Activated CD4-positive, alpha-beta T cell treated with anti-CD3 and anti-CD28 coated beads, Interleukin-10, Interleukin-2, amounts not matched to agents 100 ng/mL and 50 ng/mL, durations not matched to agents 16 hours and 8 hours (primary cell): ENCODE results near the gene MAZ.

ENCODE experiments used
- DNase-seq: peaks from one replicate; pipeline ENCODE4 v3.0.0-alpha.2; 2020

MAZ gene

GRCh38 chr16:29858149-29858849, 52.0 kb downstream of the MAZ start:
- no peak for DNase-seq

GRCh38 chr16:29858974-29859373, 52.6 kb downstream of the MAZ start:
- no peak for DNase-seq

GRCh38 chr16:29860218-29860617, 53.9 kb downstream of the MAZ start:
- no peak for DNase-seq
